PC-9 (cell line): ENCODE results near the gene SOX4. TPM values are rescaled to one million over a fixed set of nuclear protein-coding genes. Genes with fewer than 3 reads are reported as not detected.

Experiments used
- BruUV-seq: library from RNA; stranded (reverse); fragments of 400-500 nt; replicated peaks from 2 replicates; lab custom pipeline; 2021; lab: Mats Ljungman, UMichigan
- CTCF ChIA-PET: fragments of 300-600 bp; sonication (Branson Sonifier 250); formaldehyde crosslinking; loops from one replicate; lab custom pipeline; 2022; ENCODE audit warnings: antibody characterized with exemption; lab: Charles Lee
- POLR2A ChIA-PET: fragments of 300-600 bp; sonication (Branson Sonifier 250); formaldehyde crosslinking; loops from one replicate; lab custom pipeline; 2022; ENCODE audit warnings: antibody characterized with exemption; ENCODE audit not compliant: unreplicated experiment; lab: Charles Lee
- DNase-seq, 2 experiments: peaks; one replicate each; pipeline versions ENCODE4 v3.0.0 to v3.0.0-alpha.2; 2015 to 2022; ENCODE audit warnings: mixed read lengths in 1 of 2
- H2AFZ ChIP-seq: fragments of 200-600 bp; sonication (generic); 2 replicates; pipeline ENCODE4 v1.8.1; 2017; ENCODE audit warnings: antibody characterized with exemption
- H3F3A ChIP-seq: fragments of 200-600 bp; sonication (generic); 2 replicates; pipeline ENCODE4 v1.8.1; 2017; ENCODE audit warnings: antibody characterized with exemption, mild to moderate bottlenecking, low read depth; ENCODE audit not compliant: insufficient read depth
- H3K27ac ChIP-seq: fragments of 200-600 bp; sonication (generic); 2 replicates; pipeline ENCODE4 v1.6.1; 2016; ENCODE audit warnings: mixed run types
- H3K27me3 ChIP-seq: fragments of 200-600 bp; sonication (generic); 2 replicates; pipeline ENCODE4 v1.6.1; 2016; ENCODE audit warnings: low read depth, mixed run types; ENCODE audit not compliant: insufficient read depth
- H3K36me3 ChIP-seq: fragments of 200-600 bp; sonication (generic); 2 replicates; pipeline ENCODE4 v1.6.1; 2016; ENCODE audit warnings: low read depth, mixed run types
- H3K4me1 ChIP-seq: fragments of 200-600 bp; sonication (generic); replicated peaks from 2 replicates; pipeline ENCODE4 v1.6.1; 2016; ENCODE audit warnings: mixed run types; ENCODE audit not compliant: insufficient read depth
- H3K4me2 ChIP-seq: fragments of 200-600 bp; sonication (generic); 2 replicates; pipeline ENCODE4 v1.6.1; 2017; ENCODE audit warnings: mixed run types
- H3K4me3 ChIP-seq: fragments of 200-600 bp; sonication (generic); 2 replicates; pipeline ENCODE4 v1.6.1; 2016; ENCODE audit warnings: mixed run types
- H3K79me2 ChIP-seq: fragments of 200-600 bp; sonication (generic); 2 replicates; pipeline ENCODE4 v1.6.1; 2017; ENCODE audit warnings: low read depth, mixed run types
- H3K9me2 ChIP-seq: fragments of 200-600 bp; sonication (generic); 2 replicates; pipeline ENCODE4 v1.8.1; 2017; ENCODE audit warnings: mild to moderate bottlenecking; ENCODE audit not compliant: insufficient read depth
- H3K9me3 ChIP-seq: fragments of 200-600 bp; sonication (generic); 2 replicates; pipeline ENCODE4 v1.8.1; 2016; ENCODE audit warnings: low read depth; ENCODE audit not compliant: insufficient read depth
- H4K20me1 ChIP-seq: fragments of 200-600 bp; sonication (generic); 2 replicates; pipeline ENCODE4 v1.8.1; 2017; ENCODE audit not compliant: insufficient read depth
- CTCF ChIP-seq: fragments of 200-600 bp; sonication (generic); conservative IDR thresholded peaks from 2 replicates; pipeline ENCODE4 v1.6.1; 2017; ENCODE audit warnings: mixed run types, antibody characterized with exemption, mild to moderate bottlenecking, moderate library complexity
- EZH2 ChIP-seq: fragments of 200-600 bp; sonication (generic); IDR thresholded peaks from 2 replicates; pipeline ENCODE4 v1.8.0; 2017; ENCODE audit warnings: antibody characterized with exemption, low read depth
- intact Hi-C: fragments of 100-400 bp; cut with micrococcal nuclease; formaldehyde crosslinking; loops from one replicate; pipeline ENCODE4 v1.10.0; 2022; ENCODE audit not compliant: unreplicated experiment
- total RNA-seq: library from RNA; stranded (reverse); gene quantifications from 2 replicates; pipeline ENCODE4 v1.2.3, GENCODE V29; 2021

SOX4 gene
- total RNA-seq, 1 experiment from 2014 or later = 32.8 TPM

GRCh38 chr6:21639316-21639715 is 45.8 kb downstream of the SOX4 start:
- TF ChIP-seq CTCF (no peak), EZH2 (no peak)
- CTCF ChIA-PET = no interaction called here
- no peak overlapping the region for H2AFZ ChIP-seq
- DNase-seq = no peak
- H3K4me2 ChIP-seq = no peak overlapping the region
- POLR2A ChIA-PET = interaction anchor here (0.7 kb wide), 1 partner anchor 1075 kb away, joined by 10 read pairs; no protein-coding TSS in a partner anchor
- no peaks in the 10 kb centered on the region for H3K79me2 ChIP-seq
- H3K4me3 ChIP-seq = no peak overlapping the region
- intact Hi-C loops = no loop called here
- peaks cover 9% of the 10 kb centered on the region; the same call in 1 of the 2 replicates for H3K4me1 ChIP-seq
- H3F3A ChIP-seq = peaks cover 15% of the 10 kb centered on the region; the same call in 1 of the 2 replicates
- no peaks in the 10 kb centered on the region for H3K9me2 ChIP-seq
- H3K9me3 ChIP-seq = no peaks in the 10 kb centered on the region; the same call in 1 of the 2 replicates
- H4K20me1 ChIP-seq = no peaks in the 10 kb centered on the region
- no peaks in the 10 kb centered on the region for H3K27me3 ChIP-seq
- no peak overlapping the region for H3K27ac ChIP-seq
- H3K36me3 ChIP-seq = no peaks in the 10 kb centered on the region
- BruUV-seq = no TSS peak
